Right atrium auricular region (tissue), 2 donors: Measurements from ENCODE around the gene PXDN. TPM values are rescaled to one million over a fixed set of nuclear protein-coding genes. Genes with fewer than 3 reads are reported as not detected.
"Not testable (repeated sequence)": the region's sequence is repeated elsewhere in the genome, so short reads cannot be mapped to it uniquely, and the experiment has no call there.

Experiments used
- DNase-seq: peaks from one replicate; pipeline ENCODE4 v3.0.0-alpha.2; 2019; ENCODE audit warnings: low spot score
- H3K27ac ChIP-seq, 2 donors: fragments of 200-600 bp; sonication (generic); 1 replicate in 1 of 2; 2 replicates in 1 of 2; pipeline ENCODE4 v1.5.1; 2016 to 2019
- H3K27me3 ChIP-seq, 2 donors: fragments of 200-600 bp; sonication (generic); one replicate each; pipeline versions ENCODE4 v1.5.1 to v1.6.0; 2017 to 2019
- H3K36me3 ChIP-seq: fragments of 200-600 bp; sonication (generic); one replicate; pipeline ENCODE4 v1.5.1; 2016
- H3K4me1 ChIP-seq, 2 donors: fragments of 200-600 bp; sonication (generic); one replicate each; pipeline versions ENCODE4 v1.5.1 to v1.6.0; 2017 to 2019
- H3K4me3 ChIP-seq, 2 donors: fragments of 200-600 bp; sonication (generic); 1 replicate in 1 of 2; 2 replicates in 1 of 2; pipeline ENCODE4 v1.5.1; 2017 to 2019; ENCODE audit warnings: mild to moderate bottlenecking in 1 of 2, moderate library complexity in 1 of 2
- H3K9me3 ChIP-seq, 2 donors: fragments of 200-600 bp; sonication (generic); one replicate each; pipeline ENCODE4 v1.5.1; 2019
- total RNA-seq, 2 donors: library from RNA; depleted of rRNA; stranded (reverse); fragments of >200 nt; gene quantifications; one replicate each; pipeline ENCODE4 v1.1.0, GENCODE V29; 2016
- TF ChIP-seq, protein P1 (sequence below), 2 donors: fragments of 200-600 bp; sonication (generic); IDR thresholded peaks; one replicate each; pipeline ENCODE4 v1.5.1; 2019; ENCODE audit warnings: antibody characterized with exemption in 2 of 2

Gene PXDN
- total RNA-seq, 2 donors from 2014 or later, result 25.4 to 26.9 TPM

- Histone ChIP-seq H3K36me3 (no peaks in the 10 kb centered on the region), H3K4me3 (no peak overlapping the region), H3K27ac (peak overlapping the region; percentile 70 to 72), H3K27me3 (no peaks in the 10 kb centered on the region), H3K4me1 (peaks cover 0 to 73% of the 10 kb centered on the region in 2 donors), H3K9me3 (no peaks in the 10 kb centered on the region)
- peak; percentile 55 for DNase-seq
- TF ChIP-seq, protein P1, sequence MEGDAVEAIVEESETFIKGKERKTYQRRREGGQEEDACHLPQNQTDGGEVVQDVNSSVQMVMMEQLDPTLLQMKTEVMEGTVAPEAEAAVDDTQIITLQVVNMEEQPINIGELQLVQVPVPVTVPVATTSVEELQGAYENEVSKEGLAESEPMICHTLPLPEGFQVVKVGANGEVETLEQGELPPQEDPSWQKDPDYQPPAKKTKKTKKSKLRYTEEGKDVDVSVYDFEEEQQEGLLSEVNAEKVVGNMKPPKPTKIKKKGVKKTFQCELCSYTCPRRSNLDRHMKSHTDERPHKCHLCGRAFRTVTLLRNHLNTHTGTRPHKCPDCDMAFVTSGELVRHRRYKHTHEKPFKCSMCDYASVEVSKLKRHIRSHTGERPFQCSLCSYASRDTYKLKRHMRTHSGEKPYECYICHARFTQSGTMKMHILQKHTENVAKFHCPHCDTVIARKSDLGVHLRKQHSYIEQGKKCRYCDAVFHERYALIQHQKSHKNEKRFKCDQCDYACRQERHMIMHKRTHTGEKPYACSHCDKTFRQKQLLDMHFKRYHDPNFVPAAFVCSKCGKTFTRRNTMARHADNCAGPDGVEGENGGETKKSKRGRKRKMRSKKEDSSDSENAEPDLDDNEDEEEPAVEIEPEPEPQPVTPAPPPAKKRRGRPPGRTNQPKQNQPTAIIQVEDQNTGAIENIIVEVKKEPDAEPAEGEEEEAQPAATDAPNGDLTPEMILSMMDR (IDR thresholded peaks at IDR 0.05), result no peak
Observed at GRCh38 chr2:1718339-1719220, 25.7 kb downstream of the PXDN start.

DNA sequence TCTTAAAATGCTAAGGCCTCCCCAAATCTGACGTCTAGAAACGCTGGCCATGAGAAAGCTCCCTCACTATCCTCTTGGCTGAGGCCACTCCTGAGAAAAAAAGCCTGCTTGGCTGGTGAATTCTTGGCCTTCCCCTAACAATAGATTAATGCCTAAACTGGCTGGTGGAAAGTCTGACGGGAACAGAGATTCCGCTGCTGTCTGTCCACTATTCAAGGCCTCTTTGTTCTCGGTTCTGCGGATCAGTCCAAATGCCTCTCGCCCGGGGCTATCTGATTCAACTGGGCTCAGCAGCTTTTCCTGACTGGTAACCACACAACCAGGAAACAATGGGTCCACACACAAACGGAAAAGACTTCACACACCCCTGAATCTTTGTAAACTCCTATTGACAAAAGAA lies 27.2 kb downstream of the PXDN start:
- Histone ChIP-seq H3K27ac (peak overlapping the region; percentile 70 to 72), H3K4me3 (no peak overlapping the region), H3K4me1 (peaks cover 0 to 81% of the 10 kb centered on the region in 2 donors), H3K9me3 (no peaks in the 10 kb centered on the region), H3K36me3 (no peaks in the 10 kb centered on the region), H3K27me3 (no peaks in the 10 kb centered on the region)
- TF ChIP-seq, protein P1 (IDR thresholded peaks at IDR 0.05), result no peak
- DNase-seq, result peak; percentile 85

GRCh38 chr2:1716441-1716840 lies 27.9 kb downstream of the PXDN start:
- TF ChIP-seq, protein P1 (IDR thresholded peaks at IDR 0.05), result no peak
- Histone ChIP-seq H3K27me3 (no peaks in the 10 kb centered on the region), H3K4me3 (no peak overlapping the region), H3K4me1 (peaks cover 0 to 80% of the 10 kb centered on the region in 2 donors), H3K9me3 (no peaks in the 10 kb centered on the region), H3K27ac (peak overlapping the region; percentile 70 to 72), H3K36me3 (no peaks in the 10 kb centered on the region)
- DNase-seq, result peak; percentile 53

DNA sequence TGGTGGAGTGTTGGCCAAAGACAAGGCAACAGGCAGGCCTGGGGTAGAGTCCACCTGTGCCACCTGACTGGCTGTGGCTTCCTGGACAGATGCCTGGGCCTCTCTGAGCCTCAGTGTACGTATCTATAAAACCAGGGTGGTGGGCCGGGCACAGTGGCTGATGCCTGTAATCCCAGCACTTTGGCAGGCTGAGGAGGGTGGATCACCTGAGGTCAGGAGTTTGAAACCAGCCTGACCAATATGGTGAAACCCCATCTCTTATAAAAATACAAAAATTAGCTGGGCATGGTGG lies 28.4 kb downstream of the PXDN start:
- peak overlapping the region; percentile 70 to 72 for H3K27ac ChIP-seq
- DNase-seq, H3K36me3 ChIP-seq, H3K4me3 ChIP-seq, H3K9me3 ChIP-seq, H3K27me3 ChIP-seq: not testable (repeated sequence)
- peaks cover 0 to 75% of the 10 kb centered on the region in 2 donors for H3K4me1 ChIP-seq

- Histone ChIP-seq H3K9me3 (no peaks in the 10 kb centered on the region), H3K4me1 (peaks cover 0 to 70% of the 10 kb centered on the region in 2 donors), H3K27ac (peak overlapping the region; percentile 70 to 72), H3K27me3 (no peaks in the 10 kb centered on the region), H3K36me3 (no peaks in the 10 kb centered on the region), H3K4me3 (no peak overlapping the region)
- TF ChIP-seq, protein P1 (IDR thresholded peaks at IDR 0.05), result no peak
- no peak for DNase-seq
Observed at GRCh38 chr2:1715184-1716013, 28.9 kb downstream of the PXDN start.
